Transverse colon (tissue), 4 donors: Measurements from ENCODE around the gene VPS26B. TPM values are rescaled to one million over a fixed set of nuclear protein-coding genes. Genes with fewer than 3 reads are reported as not detected.
"Not testable (repeated sequence)": the region's sequence is repeated elsewhere in the genome, so short reads cannot be mapped to it uniquely, and the experiment has no call there.

Source experiments
- DNase-seq: peaks from one replicate; pipeline ENCODE4 v3.0.0-alpha.2; 2019
- H3K27ac ChIP-seq, 4 donors: fragments of 200-600 bp; sonication (generic); 2 replicates each; pipeline ENCODE4 v1.5.1; 2016 to 2018; ENCODE audit warnings: inconsistent platforms in 4 of 4
- H3K27me3 ChIP-seq: fragments of 200-600 bp; sonication (generic); 2 replicates; pipeline ENCODE4 v1.5.1; 2017; ENCODE audit warnings: inconsistent platforms
- H3K36me3 ChIP-seq, 4 donors: fragments of 200-600 bp; sonication (generic); 2 replicates each; pipeline ENCODE4 v1.5.1; 2017 to 2019; ENCODE audit warnings: inconsistent platforms in 4 of 4
- H3K4me1 ChIP-seq, 4 donors: fragments of 200-600 bp; sonication (generic); 2 replicates each; pipeline ENCODE4 v1.5.1; 2017 to 2020; ENCODE audit warnings: inconsistent platforms in 4 of 4
- H3K4me3 ChIP-seq, 4 donors: fragments of 200-600 bp; sonication (generic); 1 replicate in 1 of 4; 2 replicates in 3 of 4; pipeline versions ENCODE4 v1.5.1 to v1.6.1; 2017 to 2019; ENCODE audit warnings: inconsistent platforms in 4 of 4
- H3K9me3 ChIP-seq, 2 donors: fragments of 200-600 bp; sonication (generic); 2 replicates each; pipeline ENCODE4 v1.5.1; 2017 to 2019; ENCODE audit warnings: inconsistent platforms in 2 of 2
- EP300 ChIP-seq: sonication (generic); formaldehyde crosslinking; IDR thresholded peaks from one replicate; pipeline ENCODE4 v1.6.1; 2017; ENCODE audit warnings: antibody characterized with exemption, low read depth
- POLR2A ChIP-seq: fragments of 450-650 bp; IDR thresholded peaks from one replicate; pipeline ENCODE4 v1.6.1; 2016; ENCODE audit warnings: antibody characterized with exemption, mild to moderate bottlenecking, moderate library complexity
- POLR2AphosphoS5 ChIP-seq, 3 donors: sonication (generic); formaldehyde crosslinking; IDR thresholded peaks; one replicate each; pipeline ENCODE4 v1.6.1; 2016; ENCODE audit warnings: antibody characterized with exemption in 3 of 3
- WGBS, 2 donors: methylation state at CpG; one replicate each; pipeline ENCODE4 v1.1.5; 2018; ENCODE audit warnings: low coverage in 1 of 2; 5-methylcytosine and 5-hydroxymethylcytosine counted together
- in situ Hi-C, 4 donors: fragments of 200-750 bp; cut with MboI; loops; one replicate each; pipeline versions ENCODE4 v1.15.0 to v1.15.1; 2017; ENCODE audit warnings: low sequenced_read_pairs in 3 of 4, low pct_ligation_motif_present in 1 of 4, low pct_unique_long_range_greater_than_20kb in 1 of 4
- intact Hi-C: fragments of 100-400 bp; cut with DNase I; formaldehyde crosslinking; loops from one replicate; pipeline ENCODE4 v1.15.1; 2023; ENCODE audit warnings: low total_unique reads
- total RNA-seq, 4 donors: library from RNA; depleted of rRNA; stranded (reverse); fragments of >200 nt; gene quantifications; one replicate each; pipeline ENCODE4 v1.1.0, GENCODE V29; 2016
- TF ChIP-seq, protein P1 (sequence below), 5 experiments: fragments of 200-600 bp in 3 of 5; fragments of 450-650 bp in 2 of 5; sonication (generic) in 3 of 5; IDR thresholded peaks; 1 replicate in 2 of 5; 2 replicates in 3 of 5; pipeline ENCODE4 v1.5.1; 2016 to 2017; ENCODE audit warnings: antibody characterized with exemption in 5 of 5, inconsistent platforms in 3 of 5, mild to moderate bottlenecking in 2 of 5, moderate library complexity in 1 of 5

The VPS26B gene
- total RNA-seq, 4 donors from 2014 or later = 32.8 to 49.4 (median 44.6) TPM

DNA sequence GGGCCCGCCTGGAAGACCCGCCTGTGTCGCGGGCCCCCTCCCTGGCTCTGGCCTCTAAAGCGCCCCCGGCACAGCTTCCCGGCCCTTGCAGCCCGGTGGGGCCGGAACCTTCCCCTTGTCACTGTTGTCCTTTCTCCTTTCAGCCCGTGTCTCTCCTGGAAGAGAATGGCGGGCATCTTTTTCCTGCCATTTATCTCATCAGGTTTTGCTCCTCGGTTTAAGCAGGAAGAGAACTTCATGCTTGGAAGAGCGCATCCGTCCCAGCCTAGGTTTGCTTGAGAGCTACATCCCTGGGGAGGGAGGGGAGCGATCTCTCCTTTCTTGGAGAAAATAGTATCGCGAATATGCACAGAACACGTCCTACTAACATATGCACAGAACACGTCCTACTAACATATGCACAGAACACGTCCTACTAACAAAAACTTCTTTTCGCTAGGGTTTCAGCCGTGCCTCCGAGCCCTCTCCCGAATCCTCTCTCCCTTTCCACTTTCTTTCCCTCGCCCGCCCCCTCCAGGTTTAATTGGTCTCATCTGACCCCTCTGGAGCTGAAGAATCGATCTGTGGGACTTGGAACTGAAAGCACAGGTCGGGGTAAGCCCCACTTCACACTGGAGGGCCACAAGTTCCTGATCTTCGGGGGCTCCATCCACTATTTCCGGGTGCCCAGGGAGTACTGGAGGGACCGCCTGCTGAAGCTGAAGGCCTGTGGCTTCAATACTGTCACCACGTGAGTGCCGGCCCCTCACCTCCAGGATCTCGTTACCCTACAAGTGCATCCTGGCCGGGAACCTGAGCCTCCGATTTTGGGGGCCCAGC lies 52.9 kb downstream of the VPS26B start:
- DNase-seq = no peak
- Histone ChIP-seq H3K9me3 (no peaks in the 10 kb centered on the region), H3K27me3 (peaks cover 89% of the 10 kb centered on the region), H3K27ac (no peak overlapping the region), H3K36me3 (no peaks in the 10 kb centered on the region), H3K4me1 (peaks cover 5 to 19% (median 15%) of the 10 kb centered on the region in 4 donors), H3K4me3 (peak overlapping the region in 1 of 4 donors; percentile 45)
- intact Hi-C loops = no loop called here
- in situ Hi-C loops = no loop called here
- no peak for TF ChIP-seq EP300
- 27 to 35% methylated on average over 3 to 36 of the region's 36 CpGs for WGBS, 2 donors

DNA sequence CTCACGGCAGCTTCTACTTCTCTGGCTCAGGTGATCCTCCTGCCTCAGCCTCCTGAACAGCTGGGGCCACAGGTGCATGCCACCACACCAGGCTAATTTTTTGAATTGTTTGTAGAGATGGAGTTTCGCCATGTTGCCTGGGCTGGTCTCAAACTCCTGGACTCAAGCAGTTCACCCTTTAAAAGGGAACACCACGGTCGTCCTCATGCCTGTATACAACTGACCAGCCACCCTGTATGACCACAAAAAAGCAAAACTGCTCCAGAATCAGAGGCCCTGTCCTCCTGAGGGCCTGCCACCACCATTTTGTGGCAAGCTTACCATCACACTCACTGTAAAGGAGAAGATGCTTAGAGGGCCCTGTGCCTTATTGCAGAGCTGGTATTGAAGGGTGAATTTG lies 53.9 kb downstream of the VPS26B start:
- no peak for DNase-seq
- TF ChIP-seq EP300 = no peak
- no peak for TF ChIP-seq POLR2AphosphoS5 (IDR thresholded peaks at IDR 0.05)
- no peak for TF ChIP-seq POLR2A
- TF ChIP-seq, protein P1, sequence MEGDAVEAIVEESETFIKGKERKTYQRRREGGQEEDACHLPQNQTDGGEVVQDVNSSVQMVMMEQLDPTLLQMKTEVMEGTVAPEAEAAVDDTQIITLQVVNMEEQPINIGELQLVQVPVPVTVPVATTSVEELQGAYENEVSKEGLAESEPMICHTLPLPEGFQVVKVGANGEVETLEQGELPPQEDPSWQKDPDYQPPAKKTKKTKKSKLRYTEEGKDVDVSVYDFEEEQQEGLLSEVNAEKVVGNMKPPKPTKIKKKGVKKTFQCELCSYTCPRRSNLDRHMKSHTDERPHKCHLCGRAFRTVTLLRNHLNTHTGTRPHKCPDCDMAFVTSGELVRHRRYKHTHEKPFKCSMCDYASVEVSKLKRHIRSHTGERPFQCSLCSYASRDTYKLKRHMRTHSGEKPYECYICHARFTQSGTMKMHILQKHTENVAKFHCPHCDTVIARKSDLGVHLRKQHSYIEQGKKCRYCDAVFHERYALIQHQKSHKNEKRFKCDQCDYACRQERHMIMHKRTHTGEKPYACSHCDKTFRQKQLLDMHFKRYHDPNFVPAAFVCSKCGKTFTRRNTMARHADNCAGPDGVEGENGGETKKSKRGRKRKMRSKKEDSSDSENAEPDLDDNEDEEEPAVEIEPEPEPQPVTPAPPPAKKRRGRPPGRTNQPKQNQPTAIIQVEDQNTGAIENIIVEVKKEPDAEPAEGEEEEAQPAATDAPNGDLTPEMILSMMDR (IDR thresholded peaks at IDR 0.05) = no peak
- intact Hi-C loops (no loop called here), in situ Hi-C loops (no loop called here)
- peaks cover 5 to 19% (median 15%) of the 10 kb centered on the region in 4 donors for H3K4me1 ChIP-seq
- H3K9me3 ChIP-seq = no peaks in the 10 kb centered on the region
- H3K36me3 ChIP-seq = no peaks in the 10 kb centered on the region
- H3K27ac ChIP-seq = no peak overlapping the region
- 96 to 100% methylated on average over 1 to 4 of the region's 4 CpGs for WGBS, 2 donors
- H3K4me3 ChIP-seq = no peak overlapping the region
- H3K27me3 ChIP-seq = peaks cover 84% of the 10 kb centered on the region

DNA sequence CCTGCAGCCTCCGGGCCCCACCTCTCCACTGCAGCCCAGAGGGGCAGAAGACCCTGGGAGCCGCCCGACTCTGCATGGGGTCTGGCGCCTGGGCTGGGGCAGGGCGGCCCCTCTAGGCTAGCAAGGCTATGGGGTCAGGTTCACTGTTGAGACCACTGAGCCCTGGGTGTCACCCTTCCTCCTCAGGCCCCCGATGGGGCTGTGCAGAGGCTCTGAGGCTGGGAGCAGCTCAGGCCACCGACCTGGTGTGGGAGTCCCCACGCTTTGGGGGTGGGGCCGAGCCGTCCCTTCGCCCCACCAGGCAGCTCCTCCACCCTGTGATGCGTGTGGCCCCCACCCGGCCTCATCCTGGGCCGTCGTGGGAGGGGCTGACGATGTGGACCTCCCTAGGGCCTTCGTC lies 57.2 kb downstream of the VPS26B start:
- intact Hi-C loops, H3K4me3 ChIP-seq, H3K4me1 ChIP-seq, H3K9me3 ChIP-seq, H3K27ac ChIP-seq, DNase-seq, in situ Hi-C loops, H3K36me3 ChIP-seq: not testable (repeated sequence)
- peaks cover 52% of the 10 kb centered on the region for H3K27me3 ChIP-seq
- no CpG with 5 or more reads among the region's 17 CpGs for WGBS, 2 donors

DNA sequence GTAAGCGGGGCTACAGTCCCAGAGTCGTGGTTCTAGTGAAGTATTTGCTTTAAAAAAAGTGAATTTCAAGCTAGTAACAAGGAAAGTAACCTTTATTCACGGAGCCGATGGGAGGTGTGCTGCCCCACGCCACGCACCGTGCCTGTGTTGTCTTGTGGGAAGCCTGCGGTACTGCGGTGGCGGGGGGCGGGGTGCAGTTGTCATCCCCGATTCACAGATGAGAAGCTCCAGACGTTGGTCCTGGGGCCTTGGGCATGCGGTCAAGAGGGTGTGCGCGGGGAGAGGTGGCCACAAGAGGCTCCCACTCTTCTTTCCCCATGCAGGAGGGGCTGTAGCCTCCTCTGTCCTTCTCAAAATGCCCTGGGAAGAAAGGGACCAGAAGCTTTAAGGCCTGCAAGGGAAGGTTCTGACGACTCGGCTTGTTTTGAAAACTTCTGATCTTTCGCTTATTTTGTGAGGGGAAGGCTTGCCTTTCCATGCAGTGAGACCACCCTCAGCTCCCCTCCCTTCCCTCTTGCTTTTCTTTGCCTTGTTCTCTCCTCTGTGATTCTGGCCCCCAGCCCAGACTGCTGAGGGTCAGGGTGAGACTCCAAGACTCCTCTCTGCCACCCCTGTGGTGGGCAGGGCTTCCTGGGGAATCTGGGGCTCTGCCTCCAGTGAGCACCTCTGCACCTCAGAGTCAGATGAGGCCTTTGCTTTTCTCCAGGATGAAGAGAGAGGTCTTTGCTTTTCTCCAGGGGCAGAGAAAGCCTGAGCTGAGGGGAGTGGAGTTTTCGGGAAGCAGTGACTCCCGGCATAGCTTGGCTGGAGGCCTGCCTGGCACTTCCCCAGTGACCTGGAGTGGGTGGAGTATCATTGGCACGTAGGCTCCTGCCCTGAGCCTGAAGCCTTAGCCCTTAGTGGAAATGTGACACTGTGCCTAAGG lies 57.9 kb downstream of the VPS26B start:
- 80 to 90% methylated on average over 2 to 22 of the region's 22 CpGs for WGBS, 2 donors
- TF ChIP-seq POLR2AphosphoS5 (IDR thresholded peaks at IDR 0.05) (no peak), EP300 (no peak), POLR2A (no peak)
- TF ChIP-seq, protein P1 (IDR thresholded peaks at IDR 0.05) = no peak
- H3K4me3 ChIP-seq = no peak overlapping the region
- no peaks in the 10 kb centered on the region for H3K9me3 ChIP-seq
- no peak for DNase-seq
- H3K27me3 ChIP-seq = peaks cover 44% of the 10 kb centered on the region
- intact Hi-C loops = no loop called here
- no peak overlapping the region for H3K27ac ChIP-seq
- in situ Hi-C loops = no loop called here
- no peaks in the 10 kb centered on the region for H3K36me3 ChIP-seq
- no peaks in the 10 kb centered on the region for H3K4me1 ChIP-seq
